ENCODE measurements around the gene SESTD1.

- TF ChIP-seq GATA2 (IDR thresholded peaks at IDR 0.05; ENCODE audit: low read depth, low read length) = no peak
- no peak for TF ChIP-seq GATA3 (IDR thresholded peaks at IDR 0.05; ENCODE audit: low read depth, low read length)
Observed at GRCh38 chr2:179233626-179234430, 30.8 kb downstream of the SESTD1 start.
